Activated CD4-positive, CD25-positive, alpha-beta regulatory T cell treated with anti-CD3 and anti-CD28 coated beads, Interleukin-2, amount 50 U/mL, for 72 hours (primary cell): Measurements from ENCODE around the gene AGAP5.

Experiments
- DNase-seq: peaks from one replicate; pipeline ENCODE4 v3.0.0; 2021

The AGAP5 gene

DNA sequence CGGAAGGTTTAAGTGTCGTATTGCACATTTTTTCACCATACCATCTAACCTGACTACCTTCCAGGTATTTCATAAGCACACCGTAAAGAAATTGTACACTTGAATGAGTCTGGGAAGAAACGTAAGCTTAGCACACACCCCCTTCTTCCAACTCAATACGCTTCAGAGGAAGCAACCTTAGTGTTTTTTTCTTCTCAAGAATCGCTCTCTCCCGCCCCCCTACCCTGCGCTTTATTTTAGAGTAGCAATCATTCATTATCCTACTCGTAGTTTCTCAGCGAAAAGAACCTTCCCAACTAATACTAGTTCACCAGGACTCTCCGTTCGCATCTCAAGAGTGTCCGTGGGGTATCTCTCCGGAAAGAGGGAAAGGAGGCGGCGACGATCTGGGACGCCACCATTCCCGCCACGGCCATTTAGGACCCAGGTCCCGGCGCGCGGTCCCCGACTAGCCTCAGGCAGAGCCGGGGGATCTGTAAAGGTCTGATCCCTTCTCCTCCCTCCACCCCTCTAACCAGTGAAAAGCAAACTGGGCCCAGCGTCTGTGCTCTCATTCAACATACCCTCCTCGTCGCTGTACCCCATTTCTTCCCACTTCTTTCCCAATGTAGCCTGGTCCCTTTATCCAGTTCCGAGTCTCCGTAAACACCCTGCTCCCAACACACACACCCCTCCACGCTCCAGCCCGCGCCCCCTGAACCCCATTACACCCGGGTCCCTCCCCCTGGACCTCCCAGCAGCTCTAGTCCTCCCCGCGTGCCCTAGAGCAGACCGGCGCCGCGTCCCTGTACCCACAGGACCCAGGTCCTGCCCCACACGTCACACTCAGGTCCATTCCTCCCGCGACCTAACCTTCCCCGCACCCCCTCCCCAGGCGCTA lies 72.7 kb downstream of the AGAP5 start:
- DNase-seq = no peak
